HEK293T (cell line): Measurements from ENCODE around the gene RAN.

ENCODE experiments used
- CTCF ChIA-PET: fragments of 350-600 bp; formaldehyde crosslinking; extraction: SDS; loops from one replicate; lab custom pipeline; 2021; ENCODE audit warnings: antibody characterized with exemption, inconsistent platforms; lab: Yijun Ruan, JAX
- POLR2A ChIA-PET: fragments of 350-600 bp; formaldehyde crosslinking; extraction: SDS; loops from one replicate; lab custom pipeline; 2020; ENCODE audit warnings: antibody characterized with exemption, inconsistent platforms; lab: Yijun Ruan, JAX
- DNase-seq: peaks from one replicate; pipeline ENCODE4 v3.0.0; 2012; ENCODE audit warnings: mixed read lengths; ENCODE audit errors: extremely low spot score
- ARNT ChIP-seq: fragments of 450-650 bp; IDR thresholded peaks from 2 replicates; pipeline ENCODE4 v1.6.1; 2017; ENCODE audit warnings: mild to moderate bottlenecking
- BHLHE40 ChIP-seq: fragments of 450-650 bp; IDR thresholded peaks from 2 replicates; pipeline ENCODE4 v1.6.1; 2016; ENCODE audit warnings: mild to moderate bottlenecking, moderate library complexity, borderline replicate concordance
- CTBP1 ChIP-seq: fragments of 450-650 bp; IDR thresholded peaks from 2 replicates; pipeline ENCODE4 v1.6.1; 2016; ENCODE audit warnings: borderline replicate concordance
- ELF4 ChIP-seq: fragments of 450-650 bp; IDR thresholded peaks from 2 replicates; pipeline ENCODE4 v1.6.1; 2017; ENCODE audit warnings: antibody characterized with exemption
- FOXA1 ChIP-seq: fragments of 450-650 bp; IDR thresholded peaks from 2 replicates; pipeline ENCODE4 v1.6.1; 2016; ENCODE audit warnings: mild to moderate bottlenecking
- FOXK2 ChIP-seq: fragments of 450-650 bp; IDR thresholded peaks from 2 replicates; pipeline ENCODE4 v1.6.1; 2016; ENCODE audit warnings: mild to moderate bottlenecking
- FOXM1 ChIP-seq: fragments of 450-650 bp; IDR thresholded peaks from 2 replicates; pipeline ENCODE4 v1.6.1; 2017; ENCODE audit warnings: mild to moderate bottlenecking, borderline replicate concordance
- HDGF ChIP-seq: fragments of 450-650 bp; IDR thresholded peaks from 2 replicates; pipeline ENCODE4 v1.6.1; 2017; ENCODE audit warnings: antibody characterized with exemption, borderline replicate concordance
- L3MBTL2 ChIP-seq: fragments of 450-650 bp; conservative IDR thresholded peaks from 2 replicates; pipeline ENCODE4 v1.6.1; 2016; ENCODE audit warnings: mild to moderate bottlenecking
- LEF1 ChIP-seq: fragments of 450-650 bp; IDR thresholded peaks from 2 replicates; pipeline ENCODE4 v1.6.1; 2017; ENCODE audit warnings: mild to moderate bottlenecking, borderline replicate concordance
- NFRKB ChIP-seq: fragments of 450-650 bp; IDR thresholded peaks from 2 replicates; pipeline ENCODE4 v1.6.1; 2016; ENCODE audit warnings: mild to moderate bottlenecking, moderate library complexity
- PKNOX1 ChIP-seq: fragments of 450-650 bp; IDR thresholded peaks from 2 replicates; pipeline ENCODE4 v1.6.1; 2016
- SP1 ChIP-seq: fragments of 450-650 bp; IDR thresholded peaks from 2 replicates; pipeline ENCODE4 v1.6.1; 2017
- SUZ12 ChIP-seq: fragments of 450-650 bp; IDR thresholded peaks from 2 replicates; pipeline ENCODE4 v1.6.1; 2016; ENCODE audit warnings: mild to moderate bottlenecking
- TARDBP ChIP-seq: fragments of 450-650 bp; IDR thresholded peaks from 2 replicates; pipeline ENCODE4 v1.6.1; 2016
- ZNF384 ChIP-seq: fragments of 450-650 bp; IDR thresholded peaks from 2 replicates; pipeline ENCODE4 v1.6.1; 2016

The RAN gene

GRCh38 chr12:130829391-130830245 lies 42.2 kb upstream of the RAN start:
- ChIA-PET CTCF (no interaction called here), POLR2A (no interaction called here)
- no peak for DNase-seq
- TF ChIP-seq NFRKB (no peak), SUZ12 (no peak), PKNOX1 (no peak), BHLHE40 (no peak), HDGF (no peak), FOXK2 (no peak), ZNF384 (no peak)

- CTCF ChIA-PET: no interaction called here
- POLR2A ChIA-PET: no interaction called here
- TF ChIP-seq FOXA1 (no peak), BHLHE40 (no peak), PKNOX1 (no peak), ZNF384 (no peak), FOXM1 (no peak), NFRKB (no peak), SUZ12 (no peak), ARNT (no peak), LEF1 (no peak), ELF4 (no peak), FOXK2 (no peak), L3MBTL2 (no peak), HDGF (no peak)
- no peak for DNase-seq
Observed at GRCh38 chr12:130830246-130830551, 41.7 kb upstream of the RAN start.

GRCh38 chr12:130831246-130831645 lies 40.6 kb upstream of the RAN start:
- POLR2A ChIA-PET: no interaction called here
- no peak for DNase-seq
- CTCF ChIA-PET: interaction anchor here (1.0 kb wide), 1 partner anchor 40 kb away, joined by 4 read pairs; no protein-coding TSS in a partner anchor
- TF ChIP-seq SP1: no peak
- TF ChIP-seq TARDBP: no peak
- no peak for TF ChIP-seq PKNOX1
- TF ChIP-seq FOXA1: no peak
- TF ChIP-seq HDGF: no peak
- no peak for TF ChIP-seq FOXM1
- TF ChIP-seq NFRKB: no peak
- TF ChIP-seq SUZ12: no peak
- TF ChIP-seq LEF1: no peak
- no peak for TF ChIP-seq ELF4
- TF ChIP-seq ZNF384: no peak
- TF ChIP-seq ARNT: no peak
- no peak for TF ChIP-seq CTBP1
- TF ChIP-seq BHLHE40: no peak
- TF ChIP-seq FOXK2: no peak

GRCh38 chr12:130831876-130832405 lies 39.9 kb upstream of the RAN start:
- CTCF ChIA-PET: no interaction called here
- TF ChIP-seq FOXK2: no peak
- TF ChIP-seq PKNOX1: no peak
- TF ChIP-seq ELF4: no peak
- TF ChIP-seq LEF1: no peak
- TF ChIP-seq ARNT: no peak
- TF ChIP-seq TARDBP: no peak
- no peak for DNase-seq
- POLR2A ChIA-PET: no interaction called here

GRCh38 chr12:130832561-130833209 lies 39.2 kb upstream of the RAN start:
- ChIA-PET CTCF (no interaction called here), POLR2A (no interaction called here)
- TF ChIP-seq SP1: no peak
- no peak for TF ChIP-seq PKNOX1
- no peak for TF ChIP-seq ARNT
- DNase-seq: no peak
